Fibroblast of peridontal ligament (primary cell): ENCODE results near the gene DIS3L2.
A peak's percentile ranks its signal among the peaks of the same experiment; 100 is the strongest.
"Not testable (repeated sequence)": the region's sequence is repeated elsewhere in the genome, so short reads cannot be mapped to it uniquely, and the experiment has no call there.

Experiments used
- DNase-seq: peaks from one replicate; pipeline ENCODE4 v3.0.0-alpha.2; 2010; ENCODE audit errors: extremely low read depth

DIS3L2 gene

DNA sequence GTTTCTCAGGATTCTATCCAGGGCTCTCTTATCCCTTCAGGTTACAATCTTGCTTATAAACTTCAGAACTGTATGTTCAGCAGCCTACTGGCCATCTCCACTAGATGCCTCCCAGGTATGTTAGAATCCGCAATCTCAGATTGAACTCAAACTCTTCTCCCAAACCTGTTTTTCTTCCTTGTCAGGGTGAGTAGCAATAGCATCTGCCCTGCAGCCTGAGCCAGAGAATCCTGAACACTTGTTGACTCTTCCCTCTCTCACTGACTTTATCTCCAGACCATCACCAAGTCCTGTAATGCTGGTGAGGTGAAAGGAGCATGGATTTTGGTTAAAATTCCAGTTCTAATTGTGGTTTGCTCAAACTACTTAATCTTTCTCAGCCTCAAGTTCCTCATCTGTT, 334.5 kb downstream of the DIS3L2 start:
- no peak for DNase-seq

DNA sequence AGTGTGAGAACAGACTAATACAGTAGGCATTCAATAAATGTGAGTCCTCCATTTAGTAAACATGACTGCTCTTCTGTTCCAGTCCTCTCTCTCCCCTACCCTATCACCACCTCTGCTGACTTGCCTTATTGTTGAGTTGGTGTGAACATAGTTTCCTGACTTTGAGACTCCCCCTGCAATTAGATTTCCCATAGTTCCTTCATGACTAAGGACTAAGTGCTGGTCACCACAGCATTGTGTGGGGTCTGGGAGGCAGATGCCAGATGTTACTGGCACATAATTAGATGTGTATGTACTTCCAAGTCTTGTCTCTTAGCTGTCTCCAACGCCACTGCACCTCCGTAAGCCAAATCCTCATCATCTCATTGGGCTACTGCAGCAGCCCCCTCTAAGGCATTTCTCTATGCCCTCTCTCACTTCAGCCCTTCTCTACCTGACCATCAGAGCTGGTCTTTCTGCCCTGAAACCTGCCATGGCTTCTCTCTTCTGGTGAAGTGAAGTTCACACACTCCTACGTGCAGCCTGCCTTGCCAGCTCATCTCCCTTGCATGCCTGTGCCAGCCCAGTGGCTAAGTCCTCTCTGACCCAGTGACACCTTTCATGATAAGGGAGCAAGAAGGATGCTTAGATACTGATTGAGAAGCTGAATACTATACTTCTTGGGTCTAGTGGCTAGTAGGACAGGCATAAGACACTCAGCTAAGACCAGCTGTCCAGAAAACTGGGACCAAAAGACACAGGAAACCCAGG, 335.4 kb downstream of the DIS3L2 start:
- no peak for DNase-seq

DNA sequence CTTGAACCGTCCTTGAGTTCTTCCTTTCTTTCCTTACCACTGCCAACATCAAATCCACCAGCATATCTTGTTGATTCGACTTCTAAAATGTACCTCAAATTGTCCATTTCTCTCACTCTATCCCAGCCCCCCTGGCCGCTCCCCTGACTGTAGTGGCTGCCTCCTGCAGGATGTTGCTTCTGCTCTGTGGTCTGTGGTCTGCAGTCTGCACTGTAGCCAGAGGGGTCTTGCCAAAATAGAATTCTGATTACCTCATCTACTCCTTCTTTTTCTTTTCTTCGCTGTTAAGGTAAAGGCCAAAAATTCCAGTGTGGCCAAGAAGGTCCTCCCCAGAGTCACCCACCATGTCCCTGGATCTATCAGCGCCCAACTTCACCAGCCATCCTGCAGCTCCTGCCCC, 337.6 kb downstream of the DIS3L2 start:
- no peak for DNase-seq

DNA sequence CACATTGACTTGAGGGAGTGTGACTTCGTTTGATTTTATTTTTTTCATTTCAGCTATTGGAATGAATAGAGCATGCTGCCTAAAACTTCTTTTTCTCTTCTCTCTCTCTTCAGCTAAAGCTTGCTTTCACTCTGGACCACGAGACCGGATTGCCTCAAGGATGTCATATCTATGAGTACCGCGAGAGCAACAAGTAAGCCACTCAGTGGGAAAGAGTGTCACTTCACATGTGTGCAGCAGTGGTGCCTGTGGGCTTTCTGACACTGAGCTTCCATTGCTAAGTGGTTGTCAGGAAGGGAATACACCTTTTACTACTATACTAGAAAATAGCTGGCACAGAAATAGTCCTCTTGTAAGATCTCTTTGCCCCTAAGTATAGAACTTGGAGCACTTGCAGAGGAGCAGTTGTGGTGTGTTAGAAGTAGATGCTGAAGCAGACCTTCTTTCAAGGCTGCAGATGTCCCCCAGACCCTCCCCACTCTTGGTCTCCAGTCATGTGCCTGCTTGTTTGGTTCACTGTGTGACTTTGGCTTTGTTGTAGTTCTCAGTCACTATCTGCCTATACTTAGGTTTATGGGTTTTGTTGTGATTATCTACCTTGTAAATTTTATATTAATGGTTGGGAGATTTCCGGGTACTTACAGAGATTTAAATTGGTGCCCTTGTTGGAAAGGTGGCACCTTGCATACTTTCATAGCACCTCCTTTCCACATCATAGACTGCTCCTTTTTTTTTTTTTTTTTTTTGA, 338.6 kb downstream of the DIS3L2 start:
- no peak for DNase-seq

DNA sequence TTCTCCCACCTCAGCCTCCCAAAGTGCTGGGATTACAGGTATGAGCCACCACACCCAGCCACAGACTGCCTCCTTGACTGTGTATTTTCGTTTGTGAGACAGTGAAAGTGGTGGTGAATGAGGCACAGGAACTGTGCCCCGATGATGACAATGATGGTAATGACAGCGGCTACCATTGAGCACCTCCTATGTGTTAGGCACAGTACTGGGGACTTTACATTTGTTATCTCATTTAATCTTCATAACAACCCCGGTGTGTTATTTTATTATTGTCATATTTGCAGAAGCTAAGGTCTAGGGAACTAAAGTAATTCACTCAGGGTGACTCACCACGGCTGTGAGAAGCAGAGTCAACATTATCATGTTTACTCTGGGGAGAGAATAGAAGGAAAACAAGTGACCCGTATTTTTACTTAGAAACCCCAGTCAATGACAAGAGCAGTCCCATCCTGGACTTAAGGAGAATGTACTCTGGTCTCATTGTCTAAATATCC, 339.4 kb downstream of the DIS3L2 start:
- DNase-seq: peak; percentile 5

DNA sequence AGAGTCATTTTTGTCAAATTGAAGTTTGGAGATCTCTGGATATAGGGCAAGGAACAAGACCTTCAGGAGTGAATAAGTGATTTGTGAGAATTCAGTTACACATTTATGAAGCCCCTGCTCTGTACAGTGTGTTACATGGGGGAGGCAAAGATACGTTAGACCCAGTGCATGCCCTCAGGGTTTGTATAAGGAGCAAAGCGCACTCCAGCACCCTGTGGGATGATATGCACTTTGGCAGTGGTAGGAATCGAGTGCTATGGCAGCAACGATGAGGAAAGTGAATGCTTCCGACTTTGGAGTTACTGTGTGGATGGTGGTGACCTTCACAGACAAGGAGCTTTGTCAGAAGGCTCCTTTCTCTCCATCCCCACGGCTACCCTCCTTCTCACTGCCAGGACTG, 342.7 kb downstream of the DIS3L2 start:
- no peak for DNase-seq

DNA sequence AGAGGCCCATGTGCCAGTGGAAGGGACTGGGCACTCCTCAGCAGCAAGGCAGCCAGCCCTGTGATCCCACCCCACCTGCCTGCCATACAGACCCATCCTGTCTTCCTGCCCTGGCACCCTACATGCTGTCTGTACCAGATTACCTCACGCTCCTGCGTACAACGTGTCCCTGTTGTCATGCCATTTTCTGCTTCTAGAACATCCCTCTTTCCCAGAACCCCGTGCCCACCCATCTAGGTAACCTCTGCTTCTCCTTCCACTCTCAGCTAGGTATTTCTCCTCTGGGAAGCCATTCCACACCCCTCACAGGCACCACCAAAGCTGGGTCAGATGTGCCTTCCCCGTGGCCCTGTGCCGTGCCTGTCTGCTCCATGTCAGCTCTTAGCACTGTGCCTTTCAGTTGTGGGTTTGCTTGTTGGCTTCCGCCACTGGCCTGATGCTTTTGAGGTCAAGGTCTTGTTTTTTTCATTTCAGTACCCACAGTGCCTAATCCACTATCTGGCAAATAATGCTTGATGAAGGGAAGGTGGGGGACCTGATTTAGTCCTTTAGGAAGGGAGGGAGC, 345.3 kb downstream of the DIS3L2 start:
- DNase-seq: no peak

DNA sequence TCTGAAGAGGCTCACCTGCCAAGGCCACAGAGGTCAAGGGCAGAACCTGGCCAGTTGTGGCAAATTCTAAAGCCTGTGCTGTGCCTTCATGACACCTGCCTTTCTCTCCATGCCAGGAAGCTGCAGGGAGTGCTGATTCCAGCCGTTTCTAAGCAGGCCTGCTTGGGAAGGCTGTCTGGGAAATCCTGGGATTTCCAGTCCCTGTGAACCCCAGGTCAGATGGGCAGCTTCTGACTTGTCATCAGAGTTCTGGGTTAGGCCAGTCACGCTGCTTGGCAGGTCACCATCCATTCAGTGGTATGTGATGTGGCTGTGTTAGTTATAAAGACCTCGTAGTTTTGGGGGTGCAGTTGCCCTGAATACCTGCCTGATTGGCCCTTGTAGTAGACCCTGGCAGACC, 346.3 kb downstream of the DIS3L2 start:
- DNase-seq: no peak

DNA sequence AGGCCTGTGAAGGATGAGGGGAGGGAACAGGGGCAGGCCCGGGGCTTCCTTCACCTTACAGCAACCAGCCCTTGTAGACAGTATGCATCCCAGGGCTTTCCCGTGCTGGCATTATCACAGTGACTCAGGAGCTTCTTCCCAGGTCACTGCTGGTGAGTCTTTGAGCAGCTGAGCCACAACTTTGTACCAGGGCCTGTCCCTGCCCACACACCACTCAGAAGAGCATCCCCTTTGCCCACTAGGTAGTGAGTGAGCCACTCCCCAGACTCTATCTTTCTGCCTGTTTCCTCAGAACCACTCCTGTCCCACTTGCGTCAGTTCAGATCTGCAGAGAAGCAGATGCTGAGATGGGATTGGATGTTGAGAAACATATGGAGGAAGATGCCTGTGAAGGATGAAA, 347.5 kb downstream of the DIS3L2 start:
- no peak for DNase-seq

DNA sequence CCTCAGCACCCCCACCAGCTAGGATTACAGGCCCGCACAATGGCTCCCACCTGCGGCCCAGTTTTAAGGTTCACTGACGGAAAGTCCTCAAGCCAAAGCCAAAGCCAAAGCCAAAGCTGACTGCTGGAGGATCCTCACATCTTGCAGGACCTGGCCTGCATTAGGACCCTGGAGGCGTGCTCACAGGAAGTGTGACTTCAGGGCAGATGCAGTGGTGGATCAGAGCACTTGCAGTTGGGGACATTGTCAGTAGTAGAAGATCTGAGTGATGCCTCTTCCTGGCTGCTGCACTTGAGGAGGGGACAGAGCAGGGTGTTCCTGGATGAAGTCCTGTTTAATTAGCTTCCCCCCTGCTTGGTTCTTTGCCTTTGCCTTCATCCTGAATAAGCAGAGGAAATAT, 348.1 kb downstream of the DIS3L2 start:
- DNase-seq: no peak

DNA sequence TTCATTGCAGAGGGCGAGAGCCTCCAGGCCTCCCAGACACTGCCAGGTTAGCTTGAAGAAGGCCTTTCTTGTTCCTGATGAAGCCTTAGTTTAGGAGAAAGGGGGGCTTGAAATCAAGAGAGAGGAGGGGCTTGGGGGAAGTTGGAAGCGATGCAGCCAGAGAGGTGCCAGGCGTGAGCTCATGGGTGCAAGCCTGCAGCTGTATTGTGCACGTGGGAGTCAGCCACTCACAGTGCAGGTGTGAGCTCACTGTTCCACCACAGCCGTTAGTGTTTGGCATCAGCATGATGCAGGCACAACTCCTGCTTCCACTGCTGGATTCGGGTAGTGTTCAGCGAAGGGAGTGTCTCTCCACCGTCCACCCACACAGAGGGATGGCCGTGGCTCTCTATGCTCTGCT, 348.6 kb downstream of the DIS3L2 start:
- no peak for DNase-seq

DNA sequence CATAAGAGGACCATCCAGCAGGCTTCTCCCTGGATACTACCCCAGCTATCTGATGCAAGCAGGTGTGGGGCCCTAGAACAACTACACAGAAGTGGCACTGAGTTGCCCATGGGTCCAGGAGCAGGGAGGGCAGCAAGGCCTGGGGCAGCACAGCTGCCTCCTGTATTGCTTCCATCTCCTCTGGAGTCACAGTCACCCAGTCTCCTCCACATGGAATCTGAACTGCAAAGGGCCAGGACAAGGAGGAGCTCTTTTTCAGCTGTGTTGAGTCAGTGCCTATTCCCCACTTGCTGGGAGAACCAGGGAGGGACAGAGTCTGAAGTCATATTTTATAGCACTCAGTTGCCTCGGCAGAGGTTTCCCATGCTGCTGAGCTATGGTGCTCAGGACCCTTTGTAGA, 349.2 kb downstream of the DIS3L2 start:
- DNase-seq: no peak

DNA sequence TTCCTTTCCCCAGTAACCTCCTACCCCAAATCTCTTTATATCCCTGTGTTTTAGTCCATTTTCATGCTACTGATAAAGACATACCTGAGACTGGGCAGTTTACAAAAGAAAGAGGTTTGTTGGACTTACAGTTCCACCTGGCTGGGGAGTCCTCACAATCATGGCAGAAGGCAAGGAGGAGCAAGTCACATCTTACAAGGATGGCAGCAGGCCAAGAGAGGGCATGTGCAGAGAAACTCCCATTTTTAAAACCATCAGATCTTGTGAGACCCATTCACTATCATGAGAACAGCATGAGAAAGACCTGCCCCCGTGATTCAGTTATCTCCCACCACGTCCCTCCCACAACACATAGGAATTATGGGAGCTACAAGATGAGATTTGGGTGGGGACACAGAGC, 352.1 kb downstream of the DIS3L2 start:
- DNase-seq: not testable (repeated sequence)

DNA sequence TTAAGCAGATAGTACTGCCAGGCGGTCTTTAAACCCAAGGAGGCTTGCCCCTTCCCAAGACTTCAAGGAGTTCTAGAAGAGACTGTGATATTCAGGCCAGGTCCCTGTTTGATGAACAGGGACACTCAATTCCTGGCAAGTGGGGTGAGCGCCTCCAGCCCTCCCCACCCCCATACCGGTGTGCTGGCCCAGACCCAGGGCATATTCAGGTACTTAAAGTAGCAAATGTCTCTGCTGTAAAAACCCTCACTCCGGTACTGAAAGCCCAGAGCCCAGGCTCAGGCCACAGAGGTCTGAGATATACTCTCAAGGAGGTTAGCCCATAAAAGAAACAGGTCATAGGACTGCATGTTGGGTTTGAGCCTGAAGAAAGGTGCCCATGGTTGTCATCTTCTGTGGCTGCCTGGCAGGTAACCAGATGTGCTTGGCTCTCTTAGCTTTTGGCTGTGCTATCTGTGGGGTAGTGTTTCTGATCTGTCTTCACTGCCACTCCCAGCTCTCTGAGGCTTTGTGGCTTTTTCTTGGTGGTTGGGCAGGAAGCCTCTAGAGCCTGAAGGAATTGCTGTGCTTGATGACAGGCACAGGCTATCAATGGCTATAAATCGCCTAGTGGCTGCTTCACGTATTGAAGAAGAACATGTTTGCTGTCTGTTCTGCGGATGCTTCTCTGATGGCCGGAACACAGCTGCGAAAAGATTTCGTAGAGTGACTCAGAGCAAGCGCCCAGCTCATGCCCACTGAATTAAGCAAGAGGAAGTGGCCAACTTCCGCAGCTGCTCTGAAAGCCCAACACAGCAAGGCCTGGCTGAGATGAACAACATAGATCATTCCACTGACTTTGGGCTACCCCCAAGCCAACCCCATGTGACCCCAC, 353.8 kb downstream of the DIS3L2 start:
- DNase-seq: peak; percentile 42

DNA sequence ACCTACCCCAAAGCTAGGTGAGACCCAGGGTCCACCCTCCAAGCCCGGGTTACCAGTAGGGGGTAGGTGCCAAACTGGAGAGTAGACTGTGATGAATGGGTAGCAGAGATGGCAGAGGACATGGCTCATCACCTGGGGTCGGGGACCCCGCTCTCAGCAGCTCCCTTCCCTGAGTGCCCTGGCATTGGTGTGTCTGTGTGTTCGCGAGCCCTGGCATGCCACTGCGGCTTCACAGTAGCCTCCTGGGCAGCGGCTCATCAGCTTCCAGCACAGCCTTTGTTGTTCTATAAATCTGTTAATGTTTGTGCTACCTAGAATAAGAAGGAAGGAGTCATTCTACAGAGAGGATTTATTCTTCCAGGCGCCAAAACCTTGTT, 354.4 kb downstream of the DIS3L2 start:
- DNase-seq: no peak

DNA sequence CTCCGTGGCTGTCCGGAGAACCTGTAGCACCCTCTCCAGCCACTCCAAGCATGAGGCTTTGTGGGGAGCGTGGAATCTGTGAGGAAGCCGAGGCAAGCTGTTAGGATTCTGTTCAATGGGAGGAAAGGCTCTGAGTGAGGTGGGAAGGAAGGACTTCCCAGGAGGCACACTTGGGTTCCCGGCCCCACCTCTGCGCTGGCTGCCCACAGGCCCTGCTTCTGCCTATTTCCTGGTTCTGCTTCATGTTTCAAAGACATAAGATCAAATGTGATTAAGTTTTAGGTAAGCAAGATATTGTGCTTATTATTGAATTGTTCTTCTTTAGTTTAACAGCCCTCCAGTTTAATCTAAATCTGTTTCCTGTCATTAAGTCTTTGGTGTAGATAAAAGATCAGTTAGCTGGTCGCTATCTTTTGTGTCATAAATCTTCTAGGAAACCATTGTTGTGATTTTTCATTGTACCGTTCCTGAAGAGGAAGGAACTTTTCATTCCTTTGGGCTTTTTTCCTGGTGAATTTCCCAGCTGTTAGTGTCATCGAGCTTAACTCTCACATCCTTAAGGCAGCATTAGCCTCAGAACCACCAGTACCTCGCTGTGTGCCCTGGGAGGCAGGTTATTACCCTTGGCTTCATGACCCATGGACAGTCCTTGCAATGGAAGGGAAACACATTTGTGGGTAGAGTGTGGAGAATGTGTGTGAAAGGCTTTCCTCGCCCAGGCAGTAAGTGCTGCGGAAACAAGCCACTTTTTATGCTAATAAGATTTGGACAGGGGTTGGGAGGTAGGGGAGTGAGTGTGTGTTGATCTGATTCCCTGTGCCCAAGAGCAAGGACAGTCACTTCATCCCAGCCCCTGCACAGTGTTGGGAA, 355.2 kb downstream of the DIS3L2 start:
- DNase-seq: no peak

DNA sequence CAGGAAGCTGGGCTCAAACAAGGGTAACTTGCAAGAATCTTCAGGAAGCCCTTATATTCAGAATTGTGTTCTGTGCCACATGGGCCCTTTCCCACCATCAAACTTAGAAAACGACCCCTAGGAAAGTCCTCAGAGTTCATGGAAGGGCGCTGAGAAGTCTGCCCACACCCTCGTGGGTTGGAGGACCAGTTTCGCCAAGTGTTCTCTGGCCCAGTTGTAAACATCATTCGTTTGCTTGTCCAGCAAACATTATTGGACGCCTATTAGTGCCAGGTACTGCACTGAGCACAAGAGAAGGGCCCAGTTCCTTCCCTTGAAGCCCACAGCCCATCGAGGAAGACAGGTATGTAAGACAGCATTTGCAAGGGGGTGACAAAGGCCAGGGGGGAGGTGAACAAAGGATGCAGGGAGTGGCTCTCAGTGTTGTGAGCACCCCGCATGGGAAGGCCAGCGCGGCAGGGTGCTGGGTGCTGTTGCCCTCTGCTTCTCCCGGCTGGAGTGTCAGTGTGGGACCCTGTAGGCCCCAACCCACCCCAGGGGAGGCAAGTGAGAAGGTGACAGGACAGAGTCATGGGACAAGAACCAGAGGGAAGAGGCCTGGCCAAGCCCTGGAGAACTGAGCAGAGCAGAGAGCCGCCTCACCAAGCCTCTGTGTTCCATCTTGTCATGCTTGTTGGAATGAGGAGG, 356.8 kb downstream of the DIS3L2 start:
- DNase-seq: no peak

DNA sequence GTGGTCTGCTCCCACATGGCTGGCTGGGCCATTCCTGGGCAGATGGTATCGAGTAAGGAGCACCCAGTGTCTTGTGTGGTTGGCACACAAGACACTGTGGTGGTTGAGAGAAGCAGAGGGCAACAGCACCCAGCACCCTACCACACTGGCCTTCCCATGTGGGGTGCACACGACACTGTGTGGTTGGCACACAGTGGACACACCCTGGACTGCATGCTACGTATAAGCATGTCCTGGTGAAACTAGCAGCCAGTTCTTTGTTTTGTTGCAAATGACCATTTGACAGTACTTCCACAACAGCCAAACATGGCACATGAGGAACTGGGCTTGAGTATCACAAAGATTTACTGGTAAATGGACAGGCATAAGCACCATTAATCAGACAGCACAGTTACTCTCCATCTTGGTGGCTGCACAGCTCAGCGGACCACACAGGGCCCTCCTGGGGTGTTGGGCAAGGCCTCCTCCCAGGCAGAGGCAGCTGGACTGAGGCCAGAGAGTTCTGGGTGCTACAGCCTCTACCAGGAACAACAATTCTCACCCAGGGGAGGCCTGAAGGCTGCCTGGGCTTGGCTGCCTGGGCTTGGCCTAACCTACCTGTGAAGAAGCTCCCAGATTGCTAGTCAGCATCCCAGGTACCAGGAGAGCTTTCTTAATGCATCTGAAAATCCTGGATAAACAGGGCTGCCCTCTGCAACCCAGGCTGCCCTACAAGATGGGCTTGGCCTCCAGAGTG, 357.7 kb downstream of the DIS3L2 start:
- no peak for DNase-seq

DNA sequence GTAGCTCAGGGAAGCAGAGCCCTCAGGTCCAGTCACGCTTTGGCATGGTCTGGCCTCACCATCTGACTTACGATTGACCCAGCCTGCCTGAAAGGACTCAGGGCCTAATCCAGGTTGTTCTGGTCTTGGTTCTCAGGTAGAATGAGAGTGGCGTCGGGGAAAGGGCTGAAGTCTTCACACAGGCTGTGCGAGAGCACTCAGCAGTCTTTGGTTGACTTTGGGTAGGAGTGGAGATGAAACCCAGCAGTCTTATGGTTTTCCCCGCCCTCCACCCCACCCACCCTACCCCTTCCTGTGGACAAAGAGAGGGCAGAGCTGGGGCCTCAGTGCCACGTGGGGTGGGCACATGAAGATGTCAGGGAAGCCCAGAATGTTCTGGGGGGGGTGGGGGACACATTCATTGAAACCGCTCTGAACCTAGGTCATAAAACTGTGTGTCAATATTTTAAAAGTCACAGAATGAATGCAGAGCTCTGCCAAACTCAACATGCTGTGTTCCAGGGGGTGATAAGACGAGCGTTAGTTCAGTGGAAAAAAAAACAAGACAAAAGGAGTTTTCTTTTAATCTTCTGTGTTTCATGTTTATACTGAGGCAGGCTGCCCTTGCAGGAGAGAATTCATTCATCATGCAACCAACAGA, 358.4 kb downstream of the DIS3L2 start:
- DNase-seq: no peak
